Suprapubic skin (tissue), 3 donors: Measurements from ENCODE around the gene RPGRIP1L.

ENCODE experiments used
- POLR2AphosphoS5 ChIP-seq, 3 donors: sonication (generic); formaldehyde crosslinking; IDR thresholded peaks; one replicate each; pipeline ENCODE4 v1.6.1; 2017; ENCODE audit warnings: antibody characterized with exemption in 3 of 3
- TF ChIP-seq, protein P1 (sequence below), 2 donors: fragments of 200-600 bp in 1 of 2; fragments of 450-650 bp in 1 of 2; sonication (generic) in 1 of 2; IDR thresholded peaks; one replicate each; pipeline ENCODE4 v1.5.1; 2016 to 2019; ENCODE audit warnings: antibody characterized with exemption in 2 of 2, mild to moderate bottlenecking in 1 of 2, moderate library complexity in 1 of 2

DNA sequence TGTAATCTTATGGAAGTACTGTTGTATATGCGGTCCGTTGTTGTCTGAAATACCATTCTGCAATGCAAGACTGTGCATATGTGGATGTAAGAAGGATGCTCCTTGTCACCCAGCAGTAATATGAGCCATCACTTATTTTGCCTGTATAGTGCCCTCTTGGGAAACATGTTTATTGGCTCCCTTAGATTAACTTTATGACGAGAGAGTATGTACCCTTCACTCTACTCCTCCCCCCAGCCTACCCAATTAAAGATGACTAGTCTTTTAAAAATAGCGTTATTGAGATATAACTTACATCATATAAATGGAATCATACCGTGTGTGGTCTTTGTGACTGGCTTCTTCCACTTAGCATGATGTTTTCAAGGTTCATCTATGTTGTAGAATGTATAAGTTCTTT, 33.9 kb upstream of the RPGRIP1L start:
- TF ChIP-seq, protein P1, sequence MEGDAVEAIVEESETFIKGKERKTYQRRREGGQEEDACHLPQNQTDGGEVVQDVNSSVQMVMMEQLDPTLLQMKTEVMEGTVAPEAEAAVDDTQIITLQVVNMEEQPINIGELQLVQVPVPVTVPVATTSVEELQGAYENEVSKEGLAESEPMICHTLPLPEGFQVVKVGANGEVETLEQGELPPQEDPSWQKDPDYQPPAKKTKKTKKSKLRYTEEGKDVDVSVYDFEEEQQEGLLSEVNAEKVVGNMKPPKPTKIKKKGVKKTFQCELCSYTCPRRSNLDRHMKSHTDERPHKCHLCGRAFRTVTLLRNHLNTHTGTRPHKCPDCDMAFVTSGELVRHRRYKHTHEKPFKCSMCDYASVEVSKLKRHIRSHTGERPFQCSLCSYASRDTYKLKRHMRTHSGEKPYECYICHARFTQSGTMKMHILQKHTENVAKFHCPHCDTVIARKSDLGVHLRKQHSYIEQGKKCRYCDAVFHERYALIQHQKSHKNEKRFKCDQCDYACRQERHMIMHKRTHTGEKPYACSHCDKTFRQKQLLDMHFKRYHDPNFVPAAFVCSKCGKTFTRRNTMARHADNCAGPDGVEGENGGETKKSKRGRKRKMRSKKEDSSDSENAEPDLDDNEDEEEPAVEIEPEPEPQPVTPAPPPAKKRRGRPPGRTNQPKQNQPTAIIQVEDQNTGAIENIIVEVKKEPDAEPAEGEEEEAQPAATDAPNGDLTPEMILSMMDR (IDR thresholded peaks at IDR 0.05) = no peak
- no peak for TF ChIP-seq POLR2AphosphoS5 (IDR thresholded peaks at IDR 0.05)
